ENCODE results near the gene CD80. TPM values are rescaled to one million over a fixed set of nuclear protein-coding genes. Genes with fewer than 3 reads are reported as not detected.

CD80 gene
- polyA plus RNA-seq, 1 donor (not counting 4 experiments of a cell fraction or from before 2014, with no cell fraction given): not detected

- Histone ChIP-seq H4K20me1 (ENCODE audit: control insufficient read depth, extremely low read depth, insufficient read depth, low read length) (no peaks in the 10 kb centered on the region), H3K4me2 (ENCODE audit: control insufficient read depth, extremely low read depth, insufficient read depth, low read depth, low read length) (no peak overlapping the region)
- dilution Hi-C loops (cut with MboI; ENCODE audit: extremely low pct_ligation_motif_present, low sequenced_read_pairs): no loop called here
These were observed 9.1 kb downstream of the CD80 start for GRCh38 chr3:119550192-119550910.

GRCh38 chr3:119548341-119548740 lies 11.1 kb downstream of the CD80 start:
- TF ChIP-seq CTCF (optimal IDR thresholded peaks at IDR 0.05 in 1 of 3, IDR thresholded peaks at IDR 0.05 in 1 of 3, conservative IDR thresholded peaks at IDR 0.05 in 1 of 3; ENCODE audit: extremely low read depth in 1 of 3, insufficient read depth in 2 of 3, low read length in 3 of 3) (no peak), EZH2 (IDR thresholded peaks at IDR 0.05; ENCODE audit: low read length) (no peak)
- dilution Hi-C loops (cut with MboI; ENCODE audit: extremely low pct_ligation_motif_present, low sequenced_read_pairs): no loop called here
- no peak overlapping the region for H3K9ac ChIP-seq (ENCODE audit: control insufficient read depth, extremely low read depth, insufficient read depth, low read length)
- H3K9me3 ChIP-seq (ENCODE audit: control insufficient read depth, low read depth, low read length): no peaks in the 10 kb centered on the region
- DNase-seq (ENCODE audit: low read depth, low spot score) (no peak), FAIRE-seq (no peak)
- H3K79me2 ChIP-seq (ENCODE audit: control insufficient read depth, insufficient read depth, low read length): no peaks in the 10 kb centered on the region
- no peak overlapping the region for H3K27ac ChIP-seq (ENCODE audit: control insufficient read depth, insufficient read depth, low read length)
- H3K4me2 ChIP-seq (ENCODE audit: control insufficient read depth, extremely low read depth, insufficient read depth, low read depth, low read length): no peak overlapping the region
- no peaks in the 10 kb centered on the region for H3K36me3 ChIP-seq (ENCODE audit: control insufficient read depth in 2 of 2, extremely low read depth in 1 of 2, insufficient read depth in 2 of 2, low read length in 2 of 2)
- H3K4me1 ChIP-seq (ENCODE audit: control insufficient read depth, extremely low read depth, insufficient read depth, low read length): no peaks in the 10 kb centered on the region
- H3K9me1 ChIP-seq (ENCODE audit: control insufficient read depth, extremely low read depth, insufficient read depth, low read length): no peaks in the 10 kb centered on the region
- no peaks in the 10 kb centered on the region for H3K27me3 ChIP-seq (ENCODE audit: control insufficient read depth, extremely low read depth, insufficient read depth, low read length)
- no peak overlapping the region for H2AFZ ChIP-seq (ENCODE audit: control insufficient read depth, low read length)
- no peaks in the 10 kb centered on the region for H4K20me1 ChIP-seq (ENCODE audit: control insufficient read depth, extremely low read depth, insufficient read depth, low read length)
- H3K4me3 ChIP-seq (ENCODE audit: control insufficient read depth in 2 of 3, extremely low read depth in 1 of 3, insufficient read depth in 2 of 3, low read depth in 1 of 3, low read length in 3 of 3): no peak overlapping the region

More at GRCh38 chr3:119550192-119550910, 9.1 kb downstream of the CD80 start:
- Histone ChIP-seq H3K79me2 (ENCODE audit: control insufficient read depth, insufficient read depth, low read length) (no peaks in the 10 kb centered on the region), H3K36me3 (ENCODE audit: control insufficient read depth in 2 of 2, extremely low read depth in 1 of 2, insufficient read depth in 2 of 2, low read length in 2 of 2) (no peaks in the 10 kb centered on the region), H3K27ac (ENCODE audit: control insufficient read depth, insufficient read depth, low read length) (no peak overlapping the region), H3K9me3 (ENCODE audit: control insufficient read depth, low read depth, low read length) (no peaks in the 10 kb centered on the region), H3K9ac (ENCODE audit: control insufficient read depth, extremely low read depth, insufficient read depth, low read length) (no peak overlapping the region), H3K9me1 (ENCODE audit: control insufficient read depth, extremely low read depth, insufficient read depth, low read length) (no peaks in the 10 kb centered on the region), H3K4me3 (ENCODE audit: control insufficient read depth in 2 of 3, extremely low read depth in 1 of 3, insufficient read depth in 2 of 3, low read depth in 1 of 3, low read length in 3 of 3) (no peak overlapping the region), H3K27me3 (ENCODE audit: control insufficient read depth, extremely low read depth, insufficient read depth, low read length) (no peaks in the 10 kb centered on the region), H3K4me1 (ENCODE audit: control insufficient read depth, extremely low read depth, insufficient read depth, low read length) (no peaks in the 10 kb centered on the region), H2AFZ (ENCODE audit: control insufficient read depth, low read length) (no peak overlapping the region)
- DNase-seq (ENCODE audit: low read depth, low spot score) (no peak), FAIRE-seq (no peak)
- TF ChIP-seq CTCF (optimal IDR thresholded peaks at IDR 0.05 in 1 of 3, IDR thresholded peaks at IDR 0.05 in 1 of 3, conservative IDR thresholded peaks at IDR 0.05 in 1 of 3; ENCODE audit: extremely low read depth in 1 of 3, insufficient read depth in 2 of 3, low read length in 3 of 3) (no peak), EZH2 (IDR thresholded peaks at IDR 0.05; ENCODE audit: low read length) (no peak)
